ENCODE results near the gene NPEPPS.
"Not testable (repeated sequence)": the region's sequence is repeated elsewhere in the genome, so short reads cannot be mapped to it uniquely, and the experiment has no call there.

GRCh38 chr17:47519365-47519764 lies 11.5 kb upstream of the NPEPPS start:
- not testable (repeated sequence) for TF ChIP-seq POLR2AphosphoS5 (IDR thresholded peaks at IDR 0.05; ENCODE audit: low read depth, low read length); NRF1 (IDR thresholded peaks at IDR 0.05; ENCODE audit: low read depth, low read length); RCOR1 (IDR thresholded peaks at IDR 0.05; ENCODE audit: low read length); CTCF (IDR thresholded peaks at IDR 0.05); EP300 (IDR thresholded peaks at IDR 0.05; ENCODE audit: borderline replicate concordance in 1 of 2, low read depth in 1 of 2, low read length in 1 of 2)

Measured in SK-N-SH (cell line).